HEK293 (cell line): ENCODE measurements around the gene CMC1.

Source experiments
- ZNF707 ChIP-seq: fragments of 450-650 bp; formaldehyde crosslinking; IDR thresholded peaks from 2 replicates; pipeline ENCODE4 v1.5.1; 2016; ENCODE audit warnings: missing biosample characterization, missing genetic modification characterization
- TF ChIP-seq, protein P1 (sequence below): fragments of 450-650 bp; formaldehyde crosslinking; optimal IDR thresholded peaks from 2 replicates; pipeline ENCODE3; 2016; ENCODE audit warnings: missing biosample characterization, mild to moderate bottlenecking, missing genetic modification characterization

DNA sequence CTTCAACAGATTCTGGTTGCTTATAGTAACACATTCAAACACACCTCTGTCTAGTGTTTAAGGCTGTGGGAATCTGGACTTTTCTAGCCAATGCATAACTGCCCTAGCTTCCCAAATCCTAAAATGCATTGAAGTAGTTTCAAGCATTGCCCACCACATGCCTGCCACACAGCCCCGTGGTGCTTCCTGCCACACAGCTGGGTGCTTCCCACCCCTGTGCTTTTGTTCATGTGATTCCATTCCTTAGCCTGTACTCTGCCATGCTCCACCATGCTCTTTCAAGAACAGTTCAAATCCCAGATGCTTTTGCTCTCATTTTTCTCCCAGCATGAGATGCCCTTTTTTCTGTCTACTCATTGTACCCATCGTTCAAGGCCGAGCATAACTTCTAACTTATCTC is 2.3 kb upstream of the CMC1 start:
- TF ChIP-seq, protein P1, sequence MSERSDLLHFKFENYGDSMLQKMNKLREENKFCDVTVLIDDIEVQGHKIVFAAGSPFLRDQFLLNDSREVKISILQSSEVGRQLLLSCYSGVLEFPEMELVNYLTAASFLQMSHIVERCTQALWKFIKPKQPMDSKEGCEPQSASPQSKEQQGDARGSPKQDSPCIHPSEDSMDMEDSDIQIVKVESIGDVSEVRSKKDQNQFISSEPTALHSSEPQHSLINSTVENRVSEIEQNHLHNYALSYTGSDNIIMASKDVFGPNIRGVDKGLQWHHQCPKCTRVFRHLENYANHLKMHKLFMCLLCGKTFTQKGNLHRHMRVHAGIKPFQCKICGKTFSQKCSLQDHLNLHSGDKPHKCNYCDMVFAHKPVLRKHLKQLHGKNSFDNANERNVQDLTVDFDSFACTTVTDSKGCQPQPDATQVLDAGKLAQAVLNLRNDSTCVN = no peak
- no peak for TF ChIP-seq ZNF707 (tag by site-specific recombination)
